Middle frontal gyrus (tissue), 1 donor: ENCODE results near the gene POLH.
"Not testable (repeated sequence)": the region's sequence is repeated elsewhere in the genome, so short reads cannot be mapped to it uniquely, and the experiment has no call there.

Source experiments
- DNase-seq: peaks from one replicate; pipeline ENCODE4 v3.0.0-alpha.2; 2015; ENCODE audit warnings: low spot score; ENCODE audit errors: extremely low spot score

Gene POLH

GRCh38 chr6:43575772-43576551, at the start of gene POLH, which contains the start of gene XPO5:
POLH (plus strand) TSS chr6:43576185; CDS start chr6:43582320, 6,135 bp downstream.
XPO5 (minus strand) TSS chr6:43576038; CDS start chr6:43575864, 174 bp downstream.
- peak; percentile 81 for DNase-seq

GRCh38 chr6:43532201-43532600, 43.8 kb upstream of the POLH start:
- no peak for DNase-seq

- DNase-seq = not testable (repeated sequence)
These were observed 37.0 kb upstream of the POLH start for GRCh38 chr6:43538986-43539385.

- not testable (repeated sequence) for DNase-seq
These were observed 36.6 kb upstream of the POLH start for GRCh38 chr6:43539409-43539808.

- DNase-seq = no peak
These were observed 35.5 kb upstream of the POLH start for GRCh38 chr6:43540507-43540906.

- DNase-seq = no peak
These were observed 34.1 kb upstream of the POLH start for GRCh38 chr6:43541774-43542471.

- DNase-seq = no peak
These were observed 31.5 kb upstream of the POLH start for GRCh38 chr6:43544461-43544860.

- DNase-seq = peak; percentile 5
These were observed 28.8 kb upstream of the POLH start for GRCh38 chr6:43547222-43547621.

- DNase-seq = not testable (repeated sequence)
These were observed 18.4 kb upstream of the POLH start for GRCh38 chr6:43557620-43558019.

GRCh38 chr6:43559328-43559727, 16.7 kb upstream of the POLH start:
- no peak for DNase-seq

GRCh38 chr6:43570876-43571441, 5.0 kb upstream of the POLH start:
- no peak for DNase-seq

GRCh38 chr6:43572015-43572414, 4.0 kb upstream of the POLH start:
- DNase-seq = no peak

GRCh38 chr6:43575105-43575771, 747 bp upstream of the POLH start:
- DNase-seq = no peak

- DNase-seq = no peak
These were observed 2.8 kb downstream of the POLH start for GRCh38 chr6:43578748-43579147.

GRCh38 chr6:43579171-43579570, 3.2 kb downstream of the POLH start:
- DNase-seq = no peak

GRCh38 chr6:43582911-43583310, 6.9 kb downstream of the POLH start:
- no peak for DNase-seq

- DNase-seq = no peak
These were observed 9.0 kb downstream of the POLH start for GRCh38 chr6:43584892-43585570.

- DNase-seq = no peak
These were observed 12.2 kb downstream of the POLH start for GRCh38 chr6:43588194-43588593.

GRCh38 chr6:43589564-43589963, 13.6 kb downstream of the POLH start:
- DNase-seq = not testable (repeated sequence)

- no peak for DNase-seq
These were observed 18.0 kb downstream of the POLH start for GRCh38 chr6:43593938-43594337.

GRCh38 chr6:43600595-43600994, 24.6 kb downstream of the POLH start:
- no peak for DNase-seq
